GM21723 (cell line): ENCODE data around the gene HYPK.
"Not testable (repeated sequence)": the region's sequence is repeated elsewhere in the genome, so short reads cannot be mapped to it uniquely, and the experiment has no call there.

Source experiments
- ATAC-seq: cut with Tn5 transposase; IDR thresholded peaks from one replicate; pipeline ENCODE4 v1.9.1; 2021; ENCODE audit warnings: mild to moderate bottlenecking, moderate library complexity; ENCODE audit not compliant: unreplicated experiment

The HYPK gene

GRCh38 chr15:43832485-43832884 is 32.1 kb downstream of the HYPK start:
- not testable (repeated sequence) for ATAC-seq

GRCh38 chr15:43845421-43845820 is 45.0 kb downstream of the HYPK start:
- ATAC-seq, result no peak

GRCh38 chr15:43851251-43851650 is 50.9 kb downstream of the HYPK start:
- no peak for ATAC-seq

- ATAC-seq, result no peak
These were observed 52.2 kb downstream of the HYPK start for GRCh38 chr15:43852607-43853006.
